Epithelial cell of proximal tubule (primary cell): ENCODE results near the gene EFNA1. TPM values are rescaled to one million over a fixed set of nuclear protein-coding genes. Genes with fewer than 3 reads are reported as not detected.
A peak's percentile ranks its signal among the peaks of the same experiment; 100 is the strongest.

ENCODE experiments used
- DNase-seq: peaks from one replicate; pipeline ENCODE4 v3.0.0-alpha.2; 2011; ENCODE audit warnings: low read depth
- H3K4me3 ChIP-seq: 2 replicates; pipeline ENCODE4 v1.5.1; 2011; ENCODE audit warnings: low read depth, mild to moderate bottlenecking, low read length
- CTCF ChIP-seq: conservative IDR thresholded peaks from 2 replicates; pipeline ENCODE4 v1.5.1; 2012; ENCODE audit warnings: low read depth, mild to moderate bottlenecking, low read length
- total RNA-seq: library from RNA; depleted of rRNA; stranded (reverse); fragments of >200 nt; gene quantifications from 2 replicates; pipeline ENCODE4 v1.2.3, GENCODE V29; 2015

Gene EFNA1
- total RNA-seq, 1 donor from 2014 or later, result 26.3 TPM

GRCh38 chr1:155130272-155131006, 2.8 kb downstream of the EFNA1 start:
- DNase-seq, result no peak
- peak overlapping the region; percentile 87 for H3K4me3 ChIP-seq
- TF ChIP-seq CTCF, result no peak

- peak overlapping the region; percentile 87 for H3K4me3 ChIP-seq
- TF ChIP-seq CTCF, result no peak
- no peak for DNase-seq
Measured at GRCh38 chr1:155131285-155131684, 3.6 kb downstream of the EFNA1 start.

GRCh38 chr1:155131856-155132255, 4.2 kb downstream of the EFNA1 start:
- H3K4me3 ChIP-seq, result no peak overlapping the region
- TF ChIP-seq CTCF, result no peak
- no peak for DNase-seq

- no peak for TF ChIP-seq CTCF
- no peak for DNase-seq
- H3K4me3 ChIP-seq, result no peak overlapping the region
Measured at GRCh38 chr1:155133799-155134281, 6.2 kb downstream of the EFNA1 start.

- TF ChIP-seq CTCF, result no peak
- DNase-seq, result no peak
- H3K4me3 ChIP-seq, result peak overlapping the region; percentile 87
Measured at GRCh38 chr1:155134322-155134721, 6.6 kb downstream of the EFNA1 start.

- TF ChIP-seq CTCF, result no peak
- H3K4me3 ChIP-seq, result peak overlapping the region; percentile 87
- peak; percentile 87 for DNase-seq
Measured at GRCh38 chr1:155134880-155135414, 7.3 kb downstream of the EFNA1 start.

- DNase-seq, result no peak
- H3K4me3 ChIP-seq, result peak within 1 kb of the TSS; percentile 87
- TF ChIP-seq CTCF, result peak; percentile 10
Measured at GRCh38 chr1:155135415-155136028, 7.8 kb downstream of the EFNA1 start, which contains the start of gene SLC50A1. Gene SLC50A1 (plus strand): TSS chr1:155135852. CDS start chr1:155135912, 60 bp downstream.
